IPS-20b (cell line): ENCODE data around the gene HACL1.

Experiments
- H3K27ac ChIP-seq: one replicate; pipeline ENCODE4 v1.5.1; 2013; ENCODE audit warnings: low read length
- H3K27me3 ChIP-seq: 2 replicates; pipeline ENCODE4 v1.6.1; 2013; ENCODE audit warnings: mild to moderate bottlenecking, low read length, inconsistent platforms; ENCODE audit not compliant: insufficient read depth
- H3K36me3 ChIP-seq: 2 replicates; pipeline ENCODE4 v1.6.1; 2013; ENCODE audit warnings: low read depth, mild to moderate bottlenecking, inconsistent platforms, low read length, moderate library complexity; ENCODE audit not compliant: insufficient read depth
- H3K4me1 ChIP-seq: 2 replicates; pipeline ENCODE4 v1.6.1; 2013; ENCODE audit warnings: mild to moderate bottlenecking, control low read depth, inconsistent platforms, low read length, moderate library complexity; ENCODE audit not compliant: insufficient read depth
- H3K4me3 ChIP-seq: 2 replicates; pipeline ENCODE4 v1.5.1; 2013; ENCODE audit warnings: mild to moderate bottlenecking, low read length, inconsistent platforms
- H3K9ac ChIP-seq: 2 replicates; pipeline ENCODE4 v1.6.1; 2013; ENCODE audit warnings: low read depth, mild to moderate bottlenecking, inconsistent platforms, low read length, moderate library complexity
- H3K9me3 ChIP-seq: 2 replicates; pipeline ENCODE4 v1.6.1; 2013; ENCODE audit warnings: mild to moderate bottlenecking, low read depth, low read length, inconsistent platforms; ENCODE audit not compliant: insufficient read depth

Gene HACL1

GRCh38 chr3:15601399-15602145 is at the start of gene HACL1, which contains the start of gene BTD:
HACL1 (minus strand) TSS chr3:15601569; CDS start chr3:15601463, 106 bp downstream.
BTD (plus strand) TSS chr3:15601745; CDS start chr3:15635440, 33,695 bp downstream.
- H3K9me3 ChIP-seq: no peaks in the 10 kb centered on the region; the same call in 1 of the 2 replicates
- H3K4me1 ChIP-seq: no peaks in the 10 kb centered on the region; the same call in 1 of the 2 replicates
- no peaks in the 10 kb centered on the region for H3K27me3 ChIP-seq
- peak within 1 kb of the TSS; percentile 99 for H3K4me3 ChIP-seq
- H3K9ac ChIP-seq: peak within 1 kb of the TSS; percentile 98
- H3K27ac ChIP-seq: peak within 1 kb of the TSS; percentile 78
- peaks cover 38% of the 10 kb centered on the region for H3K36me3 ChIP-seq

DNA sequence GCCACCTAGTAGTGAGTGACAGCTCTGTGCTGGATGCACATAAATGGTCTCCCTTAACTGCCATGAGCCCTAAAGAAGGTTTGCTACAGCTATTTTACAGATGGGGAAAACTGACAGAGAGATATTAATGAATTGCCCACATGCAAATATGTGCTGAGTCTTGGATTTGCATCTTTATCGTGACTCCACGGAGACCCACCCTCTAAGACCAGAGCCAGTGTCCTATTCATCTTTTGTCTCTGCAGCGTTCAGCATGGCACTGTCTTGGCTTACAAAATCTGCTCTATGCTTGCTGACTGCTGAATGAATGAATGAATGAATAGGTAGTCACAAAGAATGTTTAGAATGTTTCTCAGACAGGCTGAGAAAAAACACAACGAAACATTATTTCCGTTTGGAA is 48.5 kb upstream of the HACL1 start:
- Histone ChIP-seq H3K4me1 (peaks cover 2% of the 10 kb centered on the region; the same call in 1 of the 2 replicates), H3K4me3 (no peak overlapping the region), H3K9ac (no peak overlapping the region), H3K27me3 (no peaks in the 10 kb centered on the region), H3K27ac (no peak overlapping the region), H3K9me3 (no peaks in the 10 kb centered on the region), H3K36me3 (no peaks in the 10 kb centered on the region; the same call in 1 of the 2 replicates)

GRCh38 chr3:15649341-15649740 is 48.0 kb upstream of the HACL1 start:
- no peak overlapping the region for H3K9ac ChIP-seq

GRCh38 chr3:15647611-15648167 is 46.3 kb upstream of the HACL1 start:
- Histone ChIP-seq H3K9me3 (no peaks in the 10 kb centered on the region), H3K27me3 (no peaks in the 10 kb centered on the region), H3K4me1 (peaks cover 2% of the 10 kb centered on the region; the same call in 1 of the 2 replicates), H3K27ac (no peak overlapping the region), H3K9ac (no peak overlapping the region), H3K36me3 (no peaks in the 10 kb centered on the region; the same call in 1 of the 2 replicates), H3K4me3 (no peak overlapping the region)

More at GRCh38 chr3:15649341-15649740, 48.0 kb upstream of the HACL1 start:
- Histone ChIP-seq H3K36me3 (no peaks in the 10 kb centered on the region; the same call in 1 of the 2 replicates), H3K9me3 (no peaks in the 10 kb centered on the region), H3K27ac (no peak overlapping the region), H3K4me1 (peaks cover 2% of the 10 kb centered on the region; the same call in 1 of the 2 replicates), H3K27me3 (no peaks in the 10 kb centered on the region), H3K4me3 (no peak overlapping the region)

DNA sequence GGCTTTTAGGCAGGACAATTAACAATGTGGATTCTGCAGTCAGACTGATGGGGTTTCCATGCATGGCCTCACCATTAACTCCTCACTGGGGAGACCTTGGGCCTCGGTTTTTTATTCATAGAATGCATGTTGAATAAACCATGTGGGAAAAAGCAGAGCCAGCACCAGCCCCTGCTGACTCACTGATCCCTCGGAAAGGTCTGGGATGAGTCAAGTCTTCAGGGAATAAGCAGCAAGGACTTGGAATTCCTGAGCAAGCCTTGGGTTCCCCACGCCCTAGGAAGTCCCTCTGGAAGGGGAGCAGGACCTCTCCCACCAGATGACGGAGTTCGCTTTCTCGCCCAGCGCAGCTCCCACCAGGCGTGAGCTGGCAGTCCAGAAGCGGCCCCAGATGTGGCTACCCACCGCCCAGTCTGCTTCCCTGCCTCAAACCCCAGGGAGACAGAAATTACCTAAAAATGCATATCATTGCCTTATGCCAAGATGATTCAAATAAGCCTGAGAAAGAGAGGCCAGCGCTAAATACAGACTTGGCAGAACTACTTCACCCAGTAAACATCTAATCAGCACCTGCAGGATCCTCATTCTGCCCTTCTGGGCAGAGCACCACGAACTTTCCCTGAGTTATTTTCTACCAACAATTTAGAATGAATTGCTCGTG is 45.6 kb upstream of the HACL1 start:
- Histone ChIP-seq H3K9me3 (no peaks in the 10 kb centered on the region), H3K9ac (no peak overlapping the region), H3K27me3 (no peaks in the 10 kb centered on the region), H3K36me3 (no peaks in the 10 kb centered on the region; the same call in 1 of the 2 replicates), H3K4me3 (no peak overlapping the region), H3K4me1 (peaks cover 2% of the 10 kb centered on the region; the same call in 1 of the 2 replicates), H3K27ac (no peak overlapping the region)

- Histone ChIP-seq H3K9ac (no peak overlapping the region), H3K9me3 (no peaks in the 10 kb centered on the region), H3K27ac (no peak overlapping the region), H3K27me3 (no peaks in the 10 kb centered on the region), H3K4me3 (no peak overlapping the region), H3K4me1 (peaks cover 2% of the 10 kb centered on the region; the same call in 1 of the 2 replicates), H3K36me3 (no peaks in the 10 kb centered on the region; the same call in 1 of the 2 replicates)
Observed at GRCh38 chr3:15645740-15646501, 44.6 kb upstream of the HACL1 start.

- Histone ChIP-seq H3K9ac (no peak overlapping the region), H3K9me3 (no peaks in the 10 kb centered on the region), H3K36me3 (no peaks in the 10 kb centered on the region; the same call in 1 of the 2 replicates), H3K27ac (no peak overlapping the region), H3K4me1 (peaks cover 2% of the 10 kb centered on the region; the same call in 1 of the 2 replicates), H3K4me3 (no peak overlapping the region), H3K27me3 (no peaks in the 10 kb centered on the region)
Observed at GRCh38 chr3:15645246-15645645, 43.9 kb upstream of the HACL1 start.

GRCh38 chr3:15638891-15639262 is 37.5 kb upstream of the HACL1 start:
- Histone ChIP-seq H3K27ac (no peak overlapping the region), H3K4me3 (no peak overlapping the region), H3K9me3 (no peaks in the 10 kb centered on the region), H3K27me3 (no peaks in the 10 kb centered on the region), H3K36me3 (no peaks in the 10 kb centered on the region), H3K9ac (no peak overlapping the region), H3K4me1 (peaks cover 20% of the 10 kb centered on the region)

GRCh38 chr3:15638193-15638890 is 37.0 kb upstream of the HACL1 start:
- Histone ChIP-seq H3K27ac (no peak overlapping the region), H3K4me1 (peaks cover 25% of the 10 kb centered on the region), H3K27me3 (no peaks in the 10 kb centered on the region), H3K9ac (no peak overlapping the region), H3K36me3 (no peaks in the 10 kb centered on the region), H3K4me3 (no peak overlapping the region), H3K9me3 (no peaks in the 10 kb centered on the region)

DNA sequence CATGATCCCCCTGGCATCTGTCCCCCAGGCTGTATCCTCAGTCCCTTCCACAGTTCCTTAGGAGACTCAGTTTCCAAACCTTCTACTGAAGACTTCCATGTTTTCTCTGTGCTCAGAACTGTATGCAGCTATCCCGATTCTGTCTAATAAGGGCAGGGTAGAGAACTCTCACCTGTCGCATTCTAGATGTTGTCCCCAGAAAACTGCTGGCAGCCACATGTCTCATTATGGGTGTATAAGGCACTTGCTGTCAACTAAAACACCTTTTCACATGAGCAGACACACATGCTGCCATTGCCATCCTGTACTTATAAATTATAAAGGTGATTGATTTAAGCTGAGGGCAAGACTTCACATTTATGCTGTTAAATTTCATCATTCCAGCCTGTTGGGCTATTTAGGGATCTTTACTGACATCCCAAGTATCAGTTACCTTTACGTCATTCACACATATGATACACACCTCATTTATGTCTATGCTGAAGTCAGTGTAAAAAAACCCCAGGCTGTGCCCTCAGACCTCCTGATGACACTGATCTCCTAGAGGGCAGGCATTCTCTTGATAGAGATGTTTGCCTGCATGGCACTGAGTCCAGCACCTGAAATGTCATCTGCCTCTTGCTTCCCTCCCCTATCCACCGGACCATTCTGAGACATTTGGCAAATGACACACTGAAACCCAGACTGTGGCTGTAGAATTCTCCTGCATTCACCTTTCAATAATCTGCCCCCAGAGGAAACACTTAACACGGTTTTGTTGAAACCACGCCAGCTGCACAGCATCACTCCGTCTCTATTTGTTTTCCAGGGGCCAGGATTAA is 36.0 kb upstream of the HACL1 start:
- Histone ChIP-seq H3K9me3 (no peaks in the 10 kb centered on the region), H3K9ac (no peak overlapping the region), H3K4me3 (no peak overlapping the region), H3K4me1 (peaks cover 31% of the 10 kb centered on the region), H3K27ac (no peak overlapping the region), H3K27me3 (no peaks in the 10 kb centered on the region), H3K36me3 (no peaks in the 10 kb centered on the region)
